HG03439 (cell line): ENCODE data around the gene ZEB2.
A peak's percentile ranks its signal among the peaks of the same experiment; 100 is the strongest.

Experiments
- ATAC-seq: cut with Tn5 transposase; IDR thresholded peaks from one replicate; pipeline ENCODE4 v1.9.1; 2021; ENCODE audit warnings: mild to moderate bottlenecking, moderate library complexity; ENCODE audit not compliant: unreplicated experiment

ZEB2 gene

GRCh38 chr2:144430722-144431391 lies 89.1 kb downstream of the ZEB2 start:
- ATAC-seq = peak; percentile 99

GRCh38 chr2:144429396-144430112 lies 90.4 kb downstream of the ZEB2 start:
- ATAC-seq = no peak

- no peak for ATAC-seq
Observed at GRCh38 chr2:144426981-144427479, 92.9 kb downstream of the ZEB2 start.

- ATAC-seq = no peak
Observed at GRCh38 chr2:144426355-144426754, 93.6 kb downstream of the ZEB2 start.

- no peak for ATAC-seq
Observed at GRCh38 chr2:144424559-144425240, 95.2 kb downstream of the ZEB2 start.

GRCh38 chr2:144421606-144422510 lies 98.1 kb downstream of the ZEB2 start:
- no peak for ATAC-seq

GRCh38 chr2:144419218-144419617 lies 100.7 kb downstream of the ZEB2 start:
- ATAC-seq = no peak

GRCh38 chr2:144415386-144415785 lies 104.5 kb downstream of the ZEB2 start:
- ATAC-seq = no peak

GRCh38 chr2:144414324-144414845 lies 105.5 kb downstream of the ZEB2 start:
- ATAC-seq = peak; percentile 77

- no peak for ATAC-seq
Observed at GRCh38 chr2:144412709-144413108, 107.2 kb downstream of the ZEB2 start.

GRCh38 chr2:144411473-144411872 lies 108.4 kb downstream of the ZEB2 start:
- no peak for ATAC-seq

GRCh38 chr2:144409241-144409640 lies 110.7 kb downstream of the ZEB2 start:
- no peak for ATAC-seq

- no peak for ATAC-seq
Observed at GRCh38 chr2:144407262-144407661, 112.7 kb downstream of the ZEB2 start.

GRCh38 chr2:144405982-144406788 lies 113.7 kb downstream of the ZEB2 start:
- ATAC-seq = no peak

GRCh38 chr2:144405321-144405720 lies 114.6 kb downstream of the ZEB2 start:
- ATAC-seq = no peak

- no peak for ATAC-seq
Observed at GRCh38 chr2:144404586-144405314, 115.2 kb downstream of the ZEB2 start.

GRCh38 chr2:144403933-144404332 lies 116.0 kb downstream of the ZEB2 start:
- ATAC-seq = no peak

- ATAC-seq = no peak
Observed at GRCh38 chr2:144402251-144402650, 117.7 kb downstream of the ZEB2 start.

GRCh38 chr2:144401036-144401435 lies 118.9 kb downstream of the ZEB2 start:
- ATAC-seq = no peak
